Activated CD4-positive, alpha-beta T cell treated with anti-CD3 and anti-CD28 coated beads, Interleukin-2, Interleukin-6, amounts not matched to agents 100 ng/mL and 50 ng/mL, durations not matched to agents 16 hours and 8 hours (primary cell): Measurements from ENCODE around the gene IL1RAP.

Experiments used
- DNase-seq: peaks from one replicate; pipeline ENCODE4 v3.0.0-alpha.2; 2020

Gene IL1RAP

GRCh38 chr3:190543671-190544070 lies 29.8 kb downstream of the IL1RAP start:
- DNase-seq, result no peak

GRCh38 chr3:190545191-190545590 lies 31.3 kb downstream of the IL1RAP start:
- DNase-seq, result no peak

- no peak for DNase-seq
These were observed 33.1 kb downstream of the IL1RAP start for GRCh38 chr3:190546881-190547510.

GRCh38 chr3:190548031-190548656 lies 34.3 kb downstream of the IL1RAP start:
- DNase-seq, result no peak

- DNase-seq, result no peak
These were observed 38.1 kb downstream of the IL1RAP start for GRCh38 chr3:190552021-190552420.

GRCh38 chr3:190552969-190553759 lies 39.3 kb downstream of the IL1RAP start:
- no peak for DNase-seq

- DNase-seq, result no peak
These were observed 40.3 kb downstream of the IL1RAP start for GRCh38 chr3:190554197-190554596.

- no peak for DNase-seq
These were observed 42.5 kb downstream of the IL1RAP start for GRCh38 chr3:190556351-190556750.

- no peak for DNase-seq
These were observed 43.4 kb downstream of the IL1RAP start for GRCh38 chr3:190557296-190557695.

GRCh38 chr3:190558316-190558715 lies 44.4 kb downstream of the IL1RAP start:
- no peak for DNase-seq

- no peak for DNase-seq
These were observed 44.9 kb downstream of the IL1RAP start for GRCh38 chr3:190558796-190559195.

GRCh38 chr3:190560013-190560895 lies 46.4 kb downstream of the IL1RAP start:
- DNase-seq, result no peak

- peak; percentile 53 for DNase-seq
These were observed 49.1 kb downstream of the IL1RAP start for GRCh38 chr3:190562866-190563510.

GRCh38 chr3:190564175-190564574 lies 50.3 kb downstream of the IL1RAP start:
- no peak for DNase-seq

- peak; percentile 92 for DNase-seq
These were observed 52.4 kb downstream of the IL1RAP start for GRCh38 chr3:190566043-190566933.

- no peak for DNase-seq
These were observed 54.2 kb downstream of the IL1RAP start for GRCh38 chr3:190568036-190568435.

- DNase-seq, result no peak
These were observed 60.6 kb downstream of the IL1RAP start for GRCh38 chr3:190574473-190574872.

- DNase-seq, result no peak
These were observed 61.7 kb downstream of the IL1RAP start for GRCh38 chr3:190575437-190576185.

- DNase-seq, result peak; percentile 72
These were observed 63.3 kb downstream of the IL1RAP start for GRCh38 chr3:190577225-190577624.

GRCh38 chr3:190579514-190580137 lies 65.7 kb downstream of the IL1RAP start:
- DNase-seq, result no peak
